ENCODE results near the gene ESPNL. TPM values are rescaled to one million over a fixed set of nuclear protein-coding genes. Genes with fewer than 3 reads are reported as not detected.

Gene ESPNL
- total RNA-seq, 1 donor from 2014 or later = 1.0 TPM

GRCh38 chr2:238075397-238075796, 24.7 kb upstream of the ESPNL start:
- DNase-seq = no peak

GRCh38 chr2:238077292-238077691, 22.8 kb upstream of the ESPNL start:
- no peak for DNase-seq

GRCh38 chr2:238079874-238080327, 20.2 kb upstream of the ESPNL start:
- DNase-seq = no peak

- no peak for DNase-seq
Measured at GRCh38 chr2:238080518-238080917, 19.6 kb upstream of the ESPNL start.

GRCh38 chr2:238081150-238081549, 19.0 kb upstream of the ESPNL start:
- DNase-seq = no peak

GRCh38 chr2:238081561-238081960, 18.6 kb upstream of the ESPNL start:
- no peak for DNase-seq

GRCh38 chr2:238082151-238082550, 18.0 kb upstream of the ESPNL start:
- DNase-seq = no peak

GRCh38 chr2:238082827-238083226, 17.3 kb upstream of the ESPNL start:
- no peak for DNase-seq

- no peak for DNase-seq
Measured at GRCh38 chr2:238083919-238084318, 16.2 kb upstream of the ESPNL start.

- no peak for DNase-seq
Measured at GRCh38 chr2:238084761-238085160, 15.4 kb upstream of the ESPNL start.

GRCh38 chr2:238085899-238086298, 14.2 kb upstream of the ESPNL start:
- no peak for DNase-seq

- DNase-seq = no peak
Measured at GRCh38 chr2:238087211-238087610, 12.9 kb upstream of the ESPNL start.

GRCh38 chr2:238090887-238091286, 9.3 kb upstream of the ESPNL start:
- no peak for DNase-seq

GRCh38 chr2:238091436-238092060, 8.6 kb upstream of the ESPNL start:
- DNase-seq = no peak

- no peak for DNase-seq
Measured at GRCh38 chr2:238092486-238093035, 7.6 kb upstream of the ESPNL start.

GRCh38 chr2:238093181-238094140, 6.7 kb upstream of the ESPNL start:
- no peak for DNase-seq

GRCh38 chr2:238094438-238095022, 5.6 kb upstream of the ESPNL start:
- no peak for DNase-seq

GRCh38 chr2:238095143-238095542, 5.0 kb upstream of the ESPNL start:
- no peak for DNase-seq

GRCh38 chr2:238096311-238097011, 3.7 kb upstream of the ESPNL start:
- DNase-seq = no peak

- no peak for DNase-seq
Measured at GRCh38 chr2:238097201-238097987, 2.7 kb upstream of the ESPNL start.
